Loucy (cell line): ENCODE measurements around the gene NRXN3.

ENCODE experiments used
- EZH2phosphoT487 ChIP-seq: fragments of 200-600 bp; IDR thresholded peaks from 2 replicates; pipeline ENCODE4 v1.6.1; 2018; ENCODE audit warnings: antibody characterized with exemption, mild to moderate bottlenecking, moderate library complexity, borderline replicate concordance
- TF ChIP-seq, protein P1 (sequence below): fragments of 200-600 bp; sonication (generic); conservative IDR thresholded peaks from 2 replicates; pipeline ENCODE4 v1.5.1; 2014; ENCODE audit warnings: mild to moderate bottlenecking, antibody characterized with exemption, low read length

GRCh38 chr14:79021766-79022165 is 851.6 kb downstream of the NRXN3 start:
- TF ChIP-seq, protein P1, sequence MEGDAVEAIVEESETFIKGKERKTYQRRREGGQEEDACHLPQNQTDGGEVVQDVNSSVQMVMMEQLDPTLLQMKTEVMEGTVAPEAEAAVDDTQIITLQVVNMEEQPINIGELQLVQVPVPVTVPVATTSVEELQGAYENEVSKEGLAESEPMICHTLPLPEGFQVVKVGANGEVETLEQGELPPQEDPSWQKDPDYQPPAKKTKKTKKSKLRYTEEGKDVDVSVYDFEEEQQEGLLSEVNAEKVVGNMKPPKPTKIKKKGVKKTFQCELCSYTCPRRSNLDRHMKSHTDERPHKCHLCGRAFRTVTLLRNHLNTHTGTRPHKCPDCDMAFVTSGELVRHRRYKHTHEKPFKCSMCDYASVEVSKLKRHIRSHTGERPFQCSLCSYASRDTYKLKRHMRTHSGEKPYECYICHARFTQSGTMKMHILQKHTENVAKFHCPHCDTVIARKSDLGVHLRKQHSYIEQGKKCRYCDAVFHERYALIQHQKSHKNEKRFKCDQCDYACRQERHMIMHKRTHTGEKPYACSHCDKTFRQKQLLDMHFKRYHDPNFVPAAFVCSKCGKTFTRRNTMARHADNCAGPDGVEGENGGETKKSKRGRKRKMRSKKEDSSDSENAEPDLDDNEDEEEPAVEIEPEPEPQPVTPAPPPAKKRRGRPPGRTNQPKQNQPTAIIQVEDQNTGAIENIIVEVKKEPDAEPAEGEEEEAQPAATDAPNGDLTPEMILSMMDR = no peak
- no peak for TF ChIP-seq EZH2phosphoT487
